Activated CD4-positive, alpha-beta T cell treated with anti-CD3 and anti-CD28 coated beads, Interleukin-2, Interleukin-6, amounts not matched to agents 100 ng/mL and 50 ng/mL, durations not matched to agents 16 hours and 8 hours (primary cell): ENCODE results near the gene S100A7.
"Not testable (repeated sequence)": the region's sequence is repeated elsewhere in the genome, so short reads cannot be mapped to it uniquely, and the experiment has no call there.

ENCODE experiments used
- DNase-seq: peaks from one replicate; pipeline ENCODE4 v3.0.0-alpha.2; 2020

S100A7 gene

GRCh38 chr1:153475282-153475681 lies 14.8 kb upstream of the S100A7 start:
- no peak for DNase-seq

- DNase-seq, result no peak
Measured at GRCh38 chr1:153474347-153474746, 13.9 kb upstream of the S100A7 start.

GRCh38 chr1:153470707-153471106 lies 10.3 kb upstream of the S100A7 start:
- no peak for DNase-seq

- DNase-seq, result no peak
Measured at GRCh38 chr1:153466908-153467307, 6.5 kb upstream of the S100A7 start.

- DNase-seq, result peak; percentile 77
Measured at GRCh38 chr1:153465811-153466636, 5.6 kb upstream of the S100A7 start.

- DNase-seq, result not testable (repeated sequence)
Measured at GRCh38 chr1:153462741-153463140, 2.3 kb upstream of the S100A7 start.

GRCh38 chr1:153459655-153460054 lies 796 bp downstream of the S100A7 start:
- DNase-seq, result no peak

GRCh38 chr1:153456396-153456795 lies 4.1 kb downstream of the S100A7 start:
- no peak for DNase-seq

- DNase-seq, result not testable (repeated sequence)
Measured at GRCh38 chr1:153448851-153449250, 11.6 kb downstream of the S100A7 start.

- DNase-seq, result no peak
Measured at GRCh38 chr1:153447498-153448170, 12.8 kb downstream of the S100A7 start.

- DNase-seq, result no peak
Measured at GRCh38 chr1:153444078-153444477, 16.4 kb downstream of the S100A7 start.

GRCh38 chr1:153443486-153443885 lies 17.0 kb downstream of the S100A7 start:
- DNase-seq, result no peak

GRCh38 chr1:153441238-153441755 lies 19.2 kb downstream of the S100A7 start:
- DNase-seq, result no peak

GRCh38 chr1:153439273-153439672 lies 21.2 kb downstream of the S100A7 start:
- DNase-seq, result no peak

GRCh38 chr1:153438599-153438998 lies 21.9 kb downstream of the S100A7 start:
- no peak for DNase-seq

GRCh38 chr1:153437236-153437635 lies 23.2 kb downstream of the S100A7 start:
- no peak for DNase-seq

- no peak for DNase-seq
Measured at GRCh38 chr1:153434746-153435455, 25.6 kb downstream of the S100A7 start.

- no peak for DNase-seq
Measured at GRCh38 chr1:153432874-153433681, 27.4 kb downstream of the S100A7 start.

- no peak for DNase-seq
Measured at GRCh38 chr1:153431928-153432327, 28.5 kb downstream of the S100A7 start.

- DNase-seq, result no peak
Measured at GRCh38 chr1:153431427-153431826, 29.0 kb downstream of the S100A7 start.

GRCh38 chr1:153431002-153431401 lies 29.4 kb downstream of the S100A7 start:
- DNase-seq, result no peak

GRCh38 chr1:153430561-153430960 lies 29.9 kb downstream of the S100A7 start:
- DNase-seq, result no peak

- DNase-seq, result no peak
Measured at GRCh38 chr1:153430166-153430553, 30.3 kb downstream of the S100A7 start.
